Epidermal melanocyte (primary cell): ENCODE results near the gene KLF6.

Experiments
- DNase-seq: peaks from one replicate; pipeline ENCODE4 v3.0.0; 2011; ENCODE audit warnings: low spot score; ENCODE audit not compliant: insufficient read length

KLF6 gene

GRCh38 chr10:3811291-3811870, 26.4 kb upstream of the KLF6 start:
- no peak for DNase-seq

GRCh38 chr10:3808689-3809199, 23.7 kb upstream of the KLF6 start:
- DNase-seq: no peak

DNA sequence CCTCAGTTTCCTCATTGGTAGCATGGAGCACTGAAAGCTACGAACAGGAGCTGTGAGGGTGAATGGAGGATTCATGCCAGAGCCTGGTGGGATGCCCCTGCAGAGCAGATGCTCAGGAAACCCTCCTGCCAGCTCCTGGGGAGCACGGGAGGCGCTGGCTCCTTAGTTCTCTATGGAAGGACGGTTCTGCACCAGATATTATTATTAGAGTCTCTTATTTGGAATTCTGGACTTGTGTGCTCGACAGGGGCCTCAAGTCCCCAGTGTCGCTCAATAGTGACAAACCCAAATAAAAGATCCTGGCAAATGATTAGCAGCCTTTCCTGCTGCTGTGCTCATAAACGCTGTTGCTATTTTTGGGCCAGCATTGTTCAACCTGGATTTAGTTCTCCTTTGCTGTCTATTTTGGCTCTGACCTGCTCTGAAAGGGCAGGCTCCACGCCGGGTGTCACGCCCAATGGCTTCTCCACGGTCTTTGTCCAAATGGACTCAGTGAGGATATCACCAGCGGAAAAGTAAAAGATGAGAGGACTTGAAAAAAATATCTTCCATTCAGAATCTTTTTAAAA, 23.0 kb upstream of the KLF6 start:
- no peak for DNase-seq

DNA sequence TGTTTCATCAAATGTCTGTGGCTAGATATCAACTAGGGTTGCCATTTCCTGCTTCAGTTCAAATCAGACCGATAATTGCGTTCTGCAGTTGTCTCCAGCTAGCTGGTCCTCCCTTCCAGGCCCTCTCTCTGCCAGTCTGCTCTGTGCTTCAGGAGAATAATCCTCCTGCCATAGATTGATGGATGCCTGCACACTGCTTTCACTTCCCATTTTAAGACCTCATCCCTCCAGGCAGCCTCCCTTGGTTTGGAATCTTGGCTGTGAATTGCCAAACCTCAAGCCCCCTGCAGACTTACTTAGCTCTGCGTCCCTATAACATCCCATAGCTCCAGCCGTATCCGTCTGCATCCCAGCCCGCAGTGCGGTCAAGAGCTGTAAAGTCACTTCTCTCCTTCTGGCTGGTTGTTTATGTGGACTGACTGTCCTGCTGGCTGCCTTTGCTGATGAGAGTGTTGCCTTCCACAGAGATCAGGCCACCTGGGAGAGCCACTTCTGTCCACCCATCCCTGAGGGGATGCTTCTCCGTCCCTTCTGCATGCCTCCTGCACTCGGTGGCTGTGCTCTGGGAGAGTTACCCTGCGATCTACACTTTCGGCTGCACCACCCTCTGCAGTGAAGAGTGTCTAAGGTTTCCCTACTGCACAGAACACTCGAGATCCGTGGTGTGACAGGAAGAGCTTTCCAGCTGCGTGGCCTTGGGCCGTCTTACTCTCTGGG, 22.4 kb upstream of the KLF6 start:
- DNase-seq: no peak

- no peak for DNase-seq
Observed at GRCh38 chr10:3806603-3807002, 21.6 kb upstream of the KLF6 start.

GRCh38 chr10:3805791-3806461, 20.9 kb upstream of the KLF6 start:
- no peak for DNase-seq

GRCh38 chr10:3805201-3805790, 20.3 kb upstream of the KLF6 start:
- no peak for DNase-seq

DNA sequence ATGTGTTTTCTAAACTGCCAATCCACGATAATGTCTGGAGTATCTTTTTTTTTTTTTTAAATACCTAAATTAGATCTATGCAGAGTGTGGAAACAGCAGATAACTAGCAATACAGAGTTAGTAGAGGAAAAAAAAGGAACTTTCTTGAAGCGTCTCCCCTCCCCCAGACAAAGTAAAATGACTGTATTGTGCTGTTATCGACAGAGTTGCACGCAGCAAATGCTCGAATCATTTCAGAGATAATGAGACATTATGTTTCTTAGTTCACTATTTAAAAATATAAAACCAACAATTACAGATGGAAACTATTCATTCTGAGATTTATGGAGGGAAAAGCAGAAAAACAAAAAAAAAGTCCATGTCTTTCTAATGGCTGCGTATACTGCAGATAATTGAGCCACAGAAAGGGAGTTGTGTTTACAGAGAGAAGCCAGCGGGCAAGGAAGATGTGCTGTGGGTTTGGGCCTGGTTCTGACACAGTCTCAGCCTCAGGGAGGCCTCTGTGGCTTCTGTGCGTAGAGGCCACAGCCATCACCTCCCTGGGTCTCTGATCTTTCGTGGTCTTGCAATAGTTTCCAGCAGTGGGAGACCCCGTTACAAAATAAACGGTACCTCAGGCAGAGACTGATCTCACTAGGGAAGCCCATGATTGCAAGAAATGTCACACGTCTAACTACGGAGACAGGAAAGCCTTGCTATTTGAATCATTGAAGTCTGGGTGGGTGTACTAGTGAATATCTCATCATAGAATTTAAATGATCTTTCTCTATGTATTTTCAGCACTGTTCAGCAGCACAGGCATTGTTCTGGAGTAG, 19.1 kb upstream of the KLF6 start:
- no peak for DNase-seq

DNA sequence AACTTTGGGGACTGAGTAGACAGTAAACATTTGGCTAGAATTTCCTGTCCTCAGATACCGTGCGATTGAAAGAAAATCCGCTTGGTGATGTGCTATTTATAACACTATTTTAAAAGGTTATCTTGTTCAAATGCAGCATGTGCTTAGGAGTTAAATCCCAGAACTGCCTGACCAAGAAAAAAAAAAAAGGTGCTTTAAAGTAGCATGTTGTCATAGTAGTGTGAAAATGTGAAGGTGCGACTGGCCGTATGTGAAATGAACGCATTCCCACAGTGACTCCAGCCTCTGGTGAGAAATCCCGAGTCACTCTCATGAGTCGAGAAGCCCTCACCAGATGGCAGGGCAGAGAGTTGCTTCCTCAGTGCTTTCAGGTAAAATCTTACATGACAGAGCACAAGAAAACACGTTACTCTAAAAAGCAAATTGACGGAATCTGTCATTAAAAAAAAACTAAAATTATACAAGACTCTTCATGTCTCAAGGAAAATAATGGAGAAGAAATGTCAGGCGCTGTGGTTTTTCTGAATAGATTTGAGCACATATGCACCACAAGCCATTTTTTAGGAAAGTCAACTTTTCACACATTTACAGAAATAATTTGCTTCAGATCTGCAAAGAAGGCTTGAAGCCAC, 18.4 kb upstream of the KLF6 start:
- no peak for DNase-seq

DNA sequence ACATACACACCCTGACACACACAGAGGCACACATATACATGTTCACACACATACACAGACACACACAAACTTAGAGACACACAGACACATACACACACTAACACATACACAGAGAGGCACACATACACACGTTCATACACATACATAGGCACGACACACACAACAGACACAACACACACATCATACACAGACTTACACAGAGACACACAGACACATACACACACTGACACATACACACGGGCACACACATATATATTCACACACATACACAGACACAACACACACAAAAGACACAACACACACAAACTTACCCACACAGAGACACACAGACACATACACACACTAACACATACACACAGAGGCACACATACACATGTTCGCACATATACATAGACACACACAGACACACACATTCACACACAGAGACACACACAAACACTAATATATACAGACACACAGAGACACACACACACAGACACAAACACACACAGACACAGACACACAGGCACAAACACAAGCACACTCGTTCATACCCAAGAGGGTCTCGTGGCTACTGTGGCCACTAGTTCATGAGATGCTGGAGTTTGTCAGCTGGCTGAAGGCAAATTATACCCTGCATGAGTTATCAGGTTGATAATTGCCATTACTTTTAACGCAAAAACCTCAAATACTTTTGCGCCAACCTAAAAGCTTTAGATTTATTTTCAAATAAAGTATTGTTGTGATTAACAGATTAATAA, 17.7 kb upstream of the KLF6 start:
- DNase-seq: no peak

- DNase-seq: no peak
Observed at GRCh38 chr10:3801558-3802192, 16.7 kb upstream of the KLF6 start.

GRCh38 chr10:3800586-3800985, 15.6 kb upstream of the KLF6 start:
- no peak for DNase-seq

- DNase-seq: no peak
Observed at GRCh38 chr10:3797750-3798149, 12.7 kb upstream of the KLF6 start.

- no peak for DNase-seq
Observed at GRCh38 chr10:3793553-3793952, 8.5 kb upstream of the KLF6 start.

DNA sequence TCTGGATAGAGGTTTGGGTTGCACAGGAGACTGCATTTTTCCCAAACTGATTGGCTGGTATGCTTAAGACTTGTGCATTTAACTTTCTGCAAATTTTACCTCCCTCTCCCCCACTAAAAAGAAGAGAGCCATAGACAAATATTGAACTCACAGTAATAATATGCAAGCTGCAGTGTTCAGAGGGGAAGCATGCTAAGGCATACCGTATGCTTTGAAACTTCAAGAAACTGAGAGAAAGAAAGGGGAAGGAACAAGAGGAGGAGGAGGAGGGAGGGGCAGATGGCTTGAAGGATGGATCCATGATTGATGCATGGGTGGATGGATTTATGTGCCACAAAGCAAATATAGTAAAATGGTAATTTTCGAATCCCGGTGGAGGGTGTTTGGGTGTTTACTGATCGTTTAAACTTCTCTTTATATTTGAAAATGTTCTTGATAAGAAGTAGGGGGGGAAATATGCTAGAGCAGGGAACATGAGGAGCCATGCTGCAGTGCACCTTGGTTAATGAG, 7.8 kb upstream of the KLF6 start:
- no peak for DNase-seq

DNA sequence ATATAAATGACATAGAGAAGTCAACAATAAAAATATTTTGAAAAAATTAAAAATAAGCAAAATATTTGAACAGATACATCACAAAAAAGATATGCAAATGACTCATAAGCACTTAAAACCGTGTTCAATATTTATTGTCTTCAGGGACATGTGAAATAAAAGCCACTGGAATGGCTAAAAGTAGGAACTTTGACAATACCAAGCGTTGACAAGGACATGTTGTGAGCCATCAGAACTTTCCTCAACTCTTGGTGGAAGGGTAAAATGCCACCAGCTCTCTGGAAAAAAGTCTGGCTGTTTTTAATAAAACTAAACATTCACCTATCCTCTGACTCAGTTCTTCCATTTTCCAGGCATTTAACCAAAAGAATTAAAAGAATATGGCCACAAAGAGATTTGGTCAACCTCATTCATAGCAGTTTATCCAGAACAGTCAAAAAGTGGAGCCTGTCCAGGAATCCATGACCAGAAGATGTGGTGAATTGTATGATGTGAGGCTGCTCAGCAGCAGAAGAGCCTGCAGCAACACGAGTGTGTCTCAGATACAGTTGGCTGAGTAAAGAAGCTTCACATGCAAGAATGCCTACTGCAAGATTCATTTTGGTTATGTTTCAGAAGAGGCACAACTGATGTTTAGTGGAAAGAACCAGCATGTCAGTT, 7.1 kb upstream of the KLF6 start:
- DNase-seq: no peak

DNA sequence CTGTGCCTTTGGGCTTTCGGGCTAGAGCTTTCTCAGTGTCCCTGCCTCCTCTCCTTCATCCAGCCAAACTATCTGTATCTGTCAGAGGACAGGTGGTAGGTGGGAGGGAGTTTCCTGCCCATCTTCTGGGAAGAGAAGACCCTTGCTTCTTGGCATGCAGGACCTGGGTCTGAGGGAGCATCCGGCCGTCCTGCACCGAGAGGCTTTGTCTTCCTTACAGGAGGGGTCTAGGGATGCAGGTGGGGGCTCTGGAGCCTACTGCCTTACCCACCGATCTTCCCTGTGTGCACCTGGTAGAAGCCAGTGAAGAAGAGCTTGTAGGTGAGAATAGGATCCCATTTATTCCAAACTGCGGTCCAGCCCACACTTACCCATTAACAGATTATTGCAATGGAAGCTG, 5.8 kb upstream of the KLF6 start:
- no peak for DNase-seq

DNA sequence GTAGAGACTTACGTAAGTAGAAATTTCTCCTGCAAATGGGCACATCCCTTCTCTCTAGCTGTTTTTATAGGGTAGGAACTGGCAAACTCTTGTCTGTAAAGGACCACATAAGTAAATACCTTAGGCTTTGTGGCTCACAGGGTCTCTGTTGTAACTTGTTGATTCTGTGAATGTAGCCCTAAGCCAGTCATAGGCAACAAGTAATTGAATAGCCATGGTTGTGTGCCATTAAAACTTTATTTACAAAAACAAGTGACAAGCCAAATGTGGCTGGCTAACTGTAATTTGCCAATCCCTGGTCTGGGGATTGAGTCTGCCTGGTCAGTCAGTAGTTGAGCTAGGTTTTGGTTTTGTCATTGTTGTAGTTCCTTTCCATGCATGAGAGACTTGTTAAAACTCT, 5.3 kb upstream of the KLF6 start:
- no peak for DNase-seq

DNA sequence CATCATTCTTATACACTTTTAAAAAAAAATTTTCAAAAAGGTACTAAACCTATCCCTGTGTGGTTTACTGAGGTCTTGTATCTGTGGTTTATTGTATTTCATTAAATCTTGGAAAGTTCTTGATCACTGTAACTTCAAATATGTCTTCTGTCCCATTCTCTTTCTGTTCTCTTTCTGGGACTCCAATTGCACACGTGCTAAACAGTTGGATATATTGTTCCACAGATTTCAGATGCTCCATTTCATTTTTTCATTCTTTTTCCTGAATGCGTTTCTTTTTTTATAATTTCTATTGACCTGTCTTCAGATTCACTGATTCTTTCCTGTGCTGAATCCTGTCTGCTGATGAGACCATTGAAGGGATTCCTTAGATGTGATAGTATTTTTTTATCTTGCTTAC, 4.6 kb upstream of the KLF6 start:
- DNase-seq: no peak
